ENCODE data around the gene DEGS2.

Gene DEGS2

DNA sequence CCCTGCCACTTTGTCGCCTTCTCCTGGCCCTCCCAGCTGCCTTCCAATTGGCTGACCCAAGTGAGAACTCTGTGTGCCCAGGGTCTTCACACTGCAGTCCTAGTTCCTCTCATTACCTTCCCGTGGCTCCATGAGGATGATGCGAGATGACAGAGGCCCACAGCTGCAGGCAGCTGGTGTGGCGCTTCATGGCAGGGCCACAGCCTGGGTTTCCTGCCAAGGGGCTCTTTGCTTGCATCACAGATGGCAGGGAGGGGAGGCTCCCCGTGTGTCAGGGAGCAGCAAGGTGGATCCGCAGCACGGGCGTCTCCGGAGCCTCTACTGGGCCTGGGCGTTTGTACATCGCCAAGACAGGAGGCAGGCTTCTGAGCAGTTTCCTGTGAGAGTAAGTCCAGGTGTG lies 28.9 kb downstream of the DEGS2 start:
- no peaks in the 10 kb centered on the region for H3K79me2 ChIP-seq (ENCODE audit: control insufficient read depth, low read length)
- H3K27ac ChIP-seq (ENCODE audit: low read depth, low read length): no peak overlapping the region
- H3K9me3 ChIP-seq (ENCODE audit: control insufficient read depth, insufficient read depth, low read length): no peaks in the 10 kb centered on the region
- H3K4me3 ChIP-seq (ENCODE audit: low read length): no peak overlapping the region
- no peak overlapping the region for H3K4me2 ChIP-seq (ENCODE audit: low read length)
- H3F3A ChIP-seq (ENCODE audit: control insufficient read depth, insufficient read depth): no peaks in the 10 kb centered on the region
- TF ChIP-seq, protein P1, sequence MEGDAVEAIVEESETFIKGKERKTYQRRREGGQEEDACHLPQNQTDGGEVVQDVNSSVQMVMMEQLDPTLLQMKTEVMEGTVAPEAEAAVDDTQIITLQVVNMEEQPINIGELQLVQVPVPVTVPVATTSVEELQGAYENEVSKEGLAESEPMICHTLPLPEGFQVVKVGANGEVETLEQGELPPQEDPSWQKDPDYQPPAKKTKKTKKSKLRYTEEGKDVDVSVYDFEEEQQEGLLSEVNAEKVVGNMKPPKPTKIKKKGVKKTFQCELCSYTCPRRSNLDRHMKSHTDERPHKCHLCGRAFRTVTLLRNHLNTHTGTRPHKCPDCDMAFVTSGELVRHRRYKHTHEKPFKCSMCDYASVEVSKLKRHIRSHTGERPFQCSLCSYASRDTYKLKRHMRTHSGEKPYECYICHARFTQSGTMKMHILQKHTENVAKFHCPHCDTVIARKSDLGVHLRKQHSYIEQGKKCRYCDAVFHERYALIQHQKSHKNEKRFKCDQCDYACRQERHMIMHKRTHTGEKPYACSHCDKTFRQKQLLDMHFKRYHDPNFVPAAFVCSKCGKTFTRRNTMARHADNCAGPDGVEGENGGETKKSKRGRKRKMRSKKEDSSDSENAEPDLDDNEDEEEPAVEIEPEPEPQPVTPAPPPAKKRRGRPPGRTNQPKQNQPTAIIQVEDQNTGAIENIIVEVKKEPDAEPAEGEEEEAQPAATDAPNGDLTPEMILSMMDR (IDR thresholded peaks at IDR 0.05; ENCODE audit: low read depth, low read length, poor library complexity, severe bottlenecking): no peak
- no peak for TF ChIP-seq EZH2phosphoT487 (IDR thresholded peaks at IDR 0.05; ENCODE audit: borderline replicate concordance, low read length)
- H3K36me3 ChIP-seq (ENCODE audit: control insufficient read depth, low read length): no peaks in the 10 kb centered on the region
- no peaks in the 10 kb centered on the region for H3K9me2 ChIP-seq (replicated peaks; ENCODE audit: control insufficient read depth, low read length)
- no peaks in the 10 kb centered on the region for H4K20me1 ChIP-seq (ENCODE audit: control insufficient read depth, insufficient read depth, low read depth, low read length)
- no peaks in the 10 kb centered on the region for H3K27me3 ChIP-seq (ENCODE audit: control insufficient read depth, low read length)
- H3K4me1 ChIP-seq (ENCODE audit: control insufficient read depth, low read length): no peaks in the 10 kb centered on the region

DNA sequence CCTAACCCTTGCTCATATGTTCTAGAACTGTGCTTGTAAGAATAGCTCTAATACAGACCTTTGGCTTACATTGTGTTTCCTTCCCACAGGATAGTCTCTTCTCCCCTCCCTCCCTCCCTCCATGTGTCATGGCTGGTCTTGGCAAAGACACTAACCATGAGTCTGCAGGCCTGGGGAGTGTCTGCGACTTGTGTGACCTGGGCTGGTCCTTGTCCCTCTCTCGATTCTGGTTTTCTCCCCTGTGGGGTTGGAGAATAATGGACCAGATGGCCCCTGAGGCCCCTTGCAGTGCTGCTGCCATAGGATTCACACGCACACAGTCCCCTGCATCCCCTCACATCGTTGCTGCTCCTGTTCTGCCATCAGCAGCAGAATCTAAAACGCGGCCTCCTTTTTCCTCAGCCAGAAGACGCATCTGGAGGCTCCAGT lies 30.3 kb downstream of the DEGS2 start:
- Histone ChIP-seq H3F3A (ENCODE audit: control insufficient read depth, insufficient read depth) (no peaks in the 10 kb centered on the region), H3K27ac (ENCODE audit: low read depth, low read length) (no peak overlapping the region), H3K4me3 (ENCODE audit: low read length) (no peak overlapping the region), H3K79me2 (ENCODE audit: control insufficient read depth, low read length) (no peaks in the 10 kb centered on the region), H3K4me2 (ENCODE audit: low read length) (no peak overlapping the region), H3K4me1 (ENCODE audit: control insufficient read depth, low read length) (no peaks in the 10 kb centered on the region), H4K20me1 (ENCODE audit: control insufficient read depth, insufficient read depth, low read depth, low read length) (no peaks in the 10 kb centered on the region), H3K9me3 (ENCODE audit: control insufficient read depth, insufficient read depth, low read length) (no peaks in the 10 kb centered on the region), H3K9me2 (replicated peaks; ENCODE audit: control insufficient read depth, low read length) (no peaks in the 10 kb centered on the region), H3K36me3 (ENCODE audit: control insufficient read depth, low read length) (no peaks in the 10 kb centered on the region), H3K27me3 (ENCODE audit: control insufficient read depth, low read length) (no peaks in the 10 kb centered on the region)
- TF ChIP-seq, protein P1 (IDR thresholded peaks at IDR 0.05; ENCODE audit: low read depth, low read length, poor library complexity, severe bottlenecking): no peak
- no peak for TF ChIP-seq EZH2phosphoT487 (IDR thresholded peaks at IDR 0.05; ENCODE audit: borderline replicate concordance, low read length)

DNA sequence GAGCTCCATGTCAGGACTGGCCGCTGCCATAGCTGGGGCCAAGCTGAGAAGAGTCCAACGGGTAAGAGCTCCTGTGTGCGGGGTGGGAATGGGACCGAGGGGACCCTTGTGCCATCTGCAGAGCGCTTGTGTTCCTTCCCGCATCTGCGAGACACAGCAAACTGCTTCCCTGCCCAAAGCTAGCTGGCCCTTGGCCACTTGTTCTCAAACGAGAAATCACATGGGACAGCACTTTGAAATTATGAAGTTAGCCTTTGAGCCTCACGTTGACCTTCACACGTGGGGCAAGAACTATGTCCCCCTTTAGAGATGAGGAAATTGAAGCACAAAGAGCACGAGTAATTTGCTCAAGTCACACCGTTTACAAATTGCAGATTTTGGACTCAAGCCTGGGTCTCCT lies 30.8 kb downstream of the DEGS2 start:
- no peaks in the 10 kb centered on the region for H3K4me1 ChIP-seq (ENCODE audit: control insufficient read depth, low read length)

More for the DNA sequence above, 30.8 kb downstream of the DEGS2 start:
- Histone ChIP-seq H3F3A (ENCODE audit: control insufficient read depth, insufficient read depth) (no peaks in the 10 kb centered on the region), H3K9me2 (replicated peaks; ENCODE audit: control insufficient read depth, low read length) (no peaks in the 10 kb centered on the region), H3K79me2 (ENCODE audit: control insufficient read depth, low read length) (no peaks in the 10 kb centered on the region), H4K20me1 (ENCODE audit: control insufficient read depth, insufficient read depth, low read depth, low read length) (no peaks in the 10 kb centered on the region), H3K4me3 (ENCODE audit: low read length) (no peak overlapping the region), H3K9me3 (ENCODE audit: control insufficient read depth, insufficient read depth, low read length) (no peaks in the 10 kb centered on the region), H3K36me3 (ENCODE audit: control insufficient read depth, low read length) (no peaks in the 10 kb centered on the region), H3K27me3 (ENCODE audit: control insufficient read depth, low read length) (no peaks in the 10 kb centered on the region), H3K27ac (ENCODE audit: low read depth, low read length) (no peak overlapping the region), H3K4me2 (ENCODE audit: low read length) (no peak overlapping the region)
- no peak for TF ChIP-seq EZH2phosphoT487 (IDR thresholded peaks at IDR 0.05; ENCODE audit: borderline replicate concordance, low read length)
- TF ChIP-seq, protein P1 (IDR thresholded peaks at IDR 0.05; ENCODE audit: low read depth, low read length, poor library complexity, severe bottlenecking): no peak
